Gastrocnemius medialis (tissue), 4 donors: ENCODE measurements around the gene MRPL2. TPM values are rescaled to one million over a fixed set of nuclear protein-coding genes. Genes with fewer than 3 reads are reported as not detected.

ENCODE experiments used
- ATAC-seq, 2 donors: fragments of 150-250 bp; one replicate each; pipeline ENCODE4 v1.9.1; 2016
- DNase-seq, 2 donors: peaks; one replicate each; pipeline ENCODE4 v3.0.0-alpha.2; 2019
- H3K27ac ChIP-seq, 4 donors: fragments of 200-600 bp; sonication (generic); 1 replicate in 1 of 4; 2 replicates in 3 of 4; pipeline ENCODE4 v1.5.1; 2016 to 2018; ENCODE audit warnings: mild to moderate bottlenecking in 2 of 4, moderate library complexity in 1 of 4
- H3K27me3 ChIP-seq, 3 donors: fragments of 200-600 bp; sonication (generic) in 2 of 3; 1 replicate in 1 of 3; 2 replicates in 2 of 3; pipeline versions ENCODE4 v1.5.1 to v1.6.0; 2016 to 2019; ENCODE audit warnings: mild to moderate bottlenecking in 1 of 3, moderate library complexity in 1 of 3
- H3K36me3 ChIP-seq, 2 donors: fragments of 200-600 bp; sonication (generic) in 1 of 2; one replicate each; pipeline ENCODE4 v1.5.1; 2017 to 2018
- H3K4me1 ChIP-seq, 2 donors: fragments of 200-600 bp; sonication (generic) in 1 of 2; one replicate each; pipeline ENCODE4 v1.5.1; 2016 to 2017; ENCODE audit warnings: mild to moderate bottlenecking in 2 of 2
- H3K4me3 ChIP-seq, 4 donors: fragments of 200-600 bp; sonication (generic) in 3 of 4; 1 replicate in 1 of 4; 2 replicates in 3 of 4; pipeline ENCODE4 v1.5.1; 2016 to 2019; ENCODE audit warnings: mild to moderate bottlenecking in 2 of 4
- H3K9me3 ChIP-seq, 3 donors: fragments of 200-600 bp; sonication (generic) in 2 of 3; 1 replicate in 1 of 3; 2 replicates in 2 of 3; pipeline ENCODE4 v1.5.1; 2016 to 2019
- CTCF ChIP-seq, 5 experiments: fragments of 450-650 bp in 3 of 5; fragments of 200-600 bp in 2 of 5; sonication (generic) in 2 of 5; IDR thresholded peaks in 4 of 5; conservative IDR thresholded peaks in 1 of 5; 1 replicate in 4 of 5; 2 replicates in 1 of 5; pipeline ENCODE4 v1.5.1; 2016 to 2019; ENCODE audit warnings: antibody characterized with exemption in 5 of 5, mild to moderate bottlenecking in 3 of 5, moderate library complexity in 3 of 5
- POLR2A ChIP-seq, 2 donors: fragments of 450-650 bp; IDR thresholded peaks; one replicate each; pipeline ENCODE4 v1.6.1; 2017; ENCODE audit warnings: antibody characterized with exemption in 2 of 2, mild to moderate bottlenecking in 2 of 2, moderate library complexity in 2 of 2
- in situ Hi-C, 4 donors: fragments of 200-750 bp; cut with MboI; loops; one replicate each; pipeline versions ENCODE4 v1.15.0 to v1.8.0; 2017; ENCODE audit warnings: low sequenced_read_pairs in 4 of 4
- intact Hi-C: fragments of 100-400 bp; cut with DNase I; formaldehyde crosslinking; loops from one replicate; pipeline ENCODE4 v1.15.1; 2023; ENCODE audit warnings: low total_unique reads
- total RNA-seq, 4 donors: library from RNA; depleted of rRNA; stranded (reverse); fragments of >200 nt; gene quantifications; one replicate each; pipeline versions ENCODE4 v1.1.0 to v1.2.3, GENCODE V29; 2016

MRPL2 gene
- total RNA-seq, 4 donors from 2014 or later = 34.1 to 64.9 (median 41.1) TPM

GRCh38 chr6:43093436-43094289 is 34.4 kb upstream of the MRPL2 start:
- Histone ChIP-seq H3K4me3 (peak overlapping the region; percentile 47 to 60 (median 54)), H3K27ac (peak overlapping the region; percentile 17 to 80 (median 47)), H3K4me1 (no peaks in the 10 kb centered on the region), H3K27me3 (no peaks in the 10 kb centered on the region), H3K9me3 (no peaks in the 10 kb centered on the region), H3K36me3 (no peaks in the 10 kb centered on the region)
- DNase-seq (peak; percentile 37 to 73), ATAC-seq (peak; percentile 96 to 99)
- TF ChIP-seq POLR2A (IDR thresholded peaks at IDR 0.05) (peak in 1 of 2 donors; percentile 20), CTCF (IDR thresholded peaks at IDR 0.05 in 4 of 5, conservative IDR thresholded peaks at IDR 0.05 in 1 of 5) (no peak)
- intact Hi-C loops = no loop called here
- in situ Hi-C loops = no loop called here

DNA sequence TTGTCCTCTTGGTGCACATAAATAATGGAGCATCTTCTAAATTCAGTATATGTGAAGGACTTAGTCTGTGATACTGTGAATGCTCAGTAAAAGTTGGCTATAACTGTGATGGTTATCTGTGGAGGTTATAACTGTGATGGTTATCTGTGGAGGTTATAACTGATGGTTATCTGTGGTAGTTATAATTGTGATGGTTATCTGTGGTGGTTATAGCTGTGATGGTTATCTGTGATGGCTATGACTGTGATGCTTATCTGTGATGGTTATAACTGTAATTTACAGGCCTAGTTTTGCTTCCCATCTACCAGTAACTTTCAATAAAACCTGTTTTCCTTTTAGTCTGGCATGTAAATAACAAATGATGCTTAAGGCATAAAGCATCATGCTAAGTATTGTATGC is 33.4 kb upstream of the MRPL2 start:
- in situ Hi-C loops = no loop called here
- DNase-seq = no peak
- no peak overlapping the region for H3K27ac ChIP-seq
- TF ChIP-seq CTCF (IDR thresholded peaks at IDR 0.05 in 4 of 5, conservative IDR thresholded peaks at IDR 0.05 in 1 of 5) = no peak
- no peak for TF ChIP-seq POLR2A (IDR thresholded peaks at IDR 0.05)
- intact Hi-C loops = no loop called here
- H3K36me3 ChIP-seq = no peaks in the 10 kb centered on the region
- H3K4me3 ChIP-seq = no peak overlapping the region
- ATAC-seq = no peak
- H3K9me3 ChIP-seq = no peaks in the 10 kb centered on the region
- no peaks in the 10 kb centered on the region for H3K27me3 ChIP-seq
- H3K4me1 ChIP-seq = no peaks in the 10 kb centered on the region

- intact Hi-C loops (no loop called here), in situ Hi-C loops (no loop called here)
- Histone ChIP-seq H3K36me3 (no peaks in the 10 kb centered on the region), H3K27me3 (no peaks in the 10 kb centered on the region), H3K4me3 (no peak overlapping the region), H3K4me1 (no peaks in the 10 kb centered on the region), H3K9me3 (no peaks in the 10 kb centered on the region), H3K27ac (no peak overlapping the region)
- TF ChIP-seq CTCF (IDR thresholded peaks at IDR 0.05 in 4 of 5, conservative IDR thresholded peaks at IDR 0.05 in 1 of 5) (no peak), POLR2A (IDR thresholded peaks at IDR 0.05) (no peak)
- no peak for DNase-seq
- no peak for ATAC-seq
These were observed 32.3 kb upstream of the MRPL2 start for GRCh38 chr6:43091436-43091991.

DNA sequence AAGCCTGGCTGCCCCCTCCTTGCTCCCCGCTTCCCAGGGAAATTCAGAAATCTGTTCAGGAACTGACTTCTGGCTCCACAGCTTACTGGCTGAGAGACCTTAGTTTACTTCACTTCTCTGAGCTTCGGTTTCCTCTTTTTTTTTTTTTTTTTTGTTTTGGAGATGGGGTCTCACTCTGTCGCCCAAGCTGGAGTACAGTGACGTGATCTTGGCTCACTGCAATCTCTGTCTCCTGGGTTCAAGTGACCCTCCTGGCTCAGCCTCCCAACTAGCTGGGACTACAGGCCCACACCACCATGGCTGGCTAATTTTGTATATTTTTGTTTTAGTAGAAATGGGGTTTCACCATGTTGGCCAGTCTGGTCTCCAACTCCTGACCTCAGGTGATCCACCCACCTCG is 31.8 kb upstream of the MRPL2 start:
- no peaks in the 10 kb centered on the region for H3K36me3 ChIP-seq
- ATAC-seq (no peak), DNase-seq (no peak)
- H3K9me3 ChIP-seq = no peaks in the 10 kb centered on the region
- no peaks in the 10 kb centered on the region for H3K27me3 ChIP-seq
- H3K4me1 ChIP-seq = no peaks in the 10 kb centered on the region
- TF ChIP-seq CTCF (IDR thresholded peaks at IDR 0.05 in 4 of 5, conservative IDR thresholded peaks at IDR 0.05 in 1 of 5) = no peak
- H3K27ac ChIP-seq = no peak overlapping the region
- intact Hi-C loops (no loop called here), in situ Hi-C loops (no loop called here)
- no peak overlapping the region for H3K4me3 ChIP-seq
